Effector memory CD8-positive, alpha-beta T cell (primary cell): ENCODE results near the gene PGM2.
"Not testable (repeated sequence)": the region's sequence is repeated elsewhere in the genome, so short reads cannot be mapped to it uniquely, and the experiment has no call there.

Experiments
- ATAC-seq: fragments of 150-1000 bp; cut with Tn5 transposase; replicated peaks from 2 replicates; pipeline ENCODE4 v1.10.0; 2021; ENCODE audit warnings: mild to moderate bottlenecking, moderate library complexity
- DNase-seq, 3 experiments: peaks; one replicate each; pipeline ENCODE4 v3.0.0; 2021
- H3K27ac Mint-ChIP-seq, 2 donors: one replicate each; pipeline ENCODE4 v1.8.0; 2022; ENCODE audit warnings: mild to moderate bottlenecking in 2 of 2, mixed read lengths in 2 of 2, moderate library complexity in 2 of 2
- H3K27me3 Mint-ChIP-seq, 2 donors: one replicate each; pipeline ENCODE4 v1.8.0; 2022; ENCODE audit warnings: mixed read lengths in 2 of 2
- H3K36me3 Mint-ChIP-seq: one replicate; pipeline ENCODE4 v1.8.0; 2022; ENCODE audit warnings: mild to moderate bottlenecking, moderate library complexity, mixed read lengths; ENCODE audit not compliant: insufficient read depth
- H3K4me1 Mint-ChIP-seq, 2 donors: one replicate each; pipeline ENCODE4 v1.8.0; 2022; ENCODE audit warnings: low read depth in 2 of 2, mixed read lengths in 2 of 2
- H3K4me3 Mint-ChIP-seq, 2 donors: one replicate each; pipeline ENCODE4 v1.8.0; 2022; ENCODE audit warnings: mild to moderate bottlenecking in 2 of 2, mixed read lengths in 2 of 2, moderate library complexity in 2 of 2
- H3K9me3 Mint-ChIP-seq, 2 donors: one replicate each; pipeline ENCODE4 v1.8.0; 2022; ENCODE audit warnings: mixed read lengths in 2 of 2

Gene PGM2

DNA sequence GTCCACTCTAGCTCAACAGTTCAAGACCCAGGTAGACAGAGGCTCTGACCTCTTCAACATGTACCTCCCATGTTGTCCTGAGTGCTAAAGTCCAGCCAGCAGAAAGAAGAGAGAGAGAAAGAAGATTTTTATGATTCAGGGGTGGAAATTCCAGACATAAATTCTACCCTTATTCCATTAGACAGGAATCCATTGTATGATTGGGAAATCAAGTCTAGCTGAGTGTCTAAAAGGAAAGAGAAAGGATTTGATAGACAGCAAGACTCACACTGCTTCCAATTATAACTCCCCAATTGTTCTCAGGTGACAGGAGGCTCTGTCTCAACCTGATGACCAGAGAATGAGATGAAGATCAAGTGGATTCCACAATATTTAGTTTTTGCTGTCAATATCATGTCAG is 27.9 kb upstream of the PGM2 start:
- Mint-ChIP-seq H3K27me3 (peaks cover 10 to 13% of the 10 kb centered on the region in 2 donors), H3K4me1 (no peaks in the 10 kb centered on the region), H3K36me3 (no peaks in the 10 kb centered on the region), H3K9me3 (no peaks in the 10 kb centered on the region), H3K4me3 (no peak overlapping the region), H3K27ac (no peak overlapping the region)
- no peak for ATAC-seq
- DNase-seq = no peak

DNA sequence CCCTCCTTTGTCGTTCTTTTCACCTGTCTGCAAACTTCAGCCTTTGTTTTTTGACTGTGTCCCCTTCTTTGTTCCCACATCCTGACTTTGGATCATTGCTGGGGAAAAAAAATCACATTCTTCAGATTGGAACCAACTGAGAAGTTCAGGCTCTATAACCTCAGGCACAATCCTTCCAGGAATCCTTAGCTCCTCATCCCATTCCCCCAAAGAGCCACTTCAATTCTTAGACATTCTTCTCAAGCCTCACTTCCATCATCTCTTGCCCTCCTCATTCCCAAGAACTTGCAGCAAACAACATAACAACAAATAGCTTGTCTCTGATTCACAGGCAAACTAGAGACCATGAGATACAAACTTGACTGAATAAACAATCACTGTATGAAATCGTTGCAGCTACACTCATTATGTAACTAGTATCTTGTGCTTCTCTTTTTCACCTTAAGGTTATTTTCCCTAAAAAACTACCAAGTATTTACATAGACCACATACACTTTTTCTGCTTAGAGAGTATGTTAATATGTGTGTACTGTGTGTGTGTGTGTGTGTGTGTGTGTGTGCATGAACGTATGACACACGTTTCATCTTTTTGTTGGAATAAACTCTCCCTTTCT is 26.4 kb upstream of the PGM2 start:
- no peak for ATAC-seq
- no peak overlapping the region for H3K27ac Mint-ChIP-seq
- no peaks in the 10 kb centered on the region for H3K36me3 Mint-ChIP-seq
- H3K4me1 Mint-ChIP-seq = no peaks in the 10 kb centered on the region
- no peak for DNase-seq
- H3K27me3 Mint-ChIP-seq = peaks cover 10 to 13% of the 10 kb centered on the region in 2 donors
- H3K9me3 Mint-ChIP-seq = no peaks in the 10 kb centered on the region
- H3K4me3 Mint-ChIP-seq = no peak overlapping the region

DNA sequence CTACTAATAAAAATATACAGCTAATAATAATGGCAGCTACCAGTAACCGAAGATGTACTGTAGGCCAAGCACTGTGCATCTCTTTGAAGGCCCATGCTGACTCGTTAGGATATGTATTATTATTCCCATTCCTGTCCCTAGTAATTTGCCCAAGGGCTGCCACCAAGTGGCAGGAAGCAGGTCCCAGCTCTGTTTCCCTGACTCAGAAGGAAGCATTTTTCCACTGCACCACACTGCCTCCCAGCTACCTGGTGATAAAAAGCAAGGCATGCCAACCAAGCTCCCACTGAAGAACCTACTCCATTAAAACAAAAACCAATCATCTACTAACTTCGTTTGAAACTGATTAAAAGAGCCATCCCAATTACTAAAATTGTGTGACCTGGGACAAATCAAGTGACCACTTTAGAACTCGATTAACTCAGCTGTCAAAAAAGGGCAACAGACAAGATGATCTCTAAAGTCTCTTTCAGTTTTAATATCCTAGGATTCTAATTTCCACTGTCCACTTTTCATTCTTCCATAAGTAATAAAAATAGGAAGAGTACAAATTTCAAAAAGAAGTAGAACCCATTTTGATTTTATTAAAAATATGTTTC is 24.3 kb upstream of the PGM2 start:
- no peaks in the 10 kb centered on the region for H3K36me3 Mint-ChIP-seq
- no peak overlapping the region for H3K27ac Mint-ChIP-seq
- peaks cover 10 to 13% of the 10 kb centered on the region in 2 donors for H3K27me3 Mint-ChIP-seq
- DNase-seq (no peak), ATAC-seq (no peak)
- H3K4me1 Mint-ChIP-seq = no peaks in the 10 kb centered on the region
- no peak overlapping the region for H3K4me3 Mint-ChIP-seq
- no peaks in the 10 kb centered on the region for H3K9me3 Mint-ChIP-seq

DNA sequence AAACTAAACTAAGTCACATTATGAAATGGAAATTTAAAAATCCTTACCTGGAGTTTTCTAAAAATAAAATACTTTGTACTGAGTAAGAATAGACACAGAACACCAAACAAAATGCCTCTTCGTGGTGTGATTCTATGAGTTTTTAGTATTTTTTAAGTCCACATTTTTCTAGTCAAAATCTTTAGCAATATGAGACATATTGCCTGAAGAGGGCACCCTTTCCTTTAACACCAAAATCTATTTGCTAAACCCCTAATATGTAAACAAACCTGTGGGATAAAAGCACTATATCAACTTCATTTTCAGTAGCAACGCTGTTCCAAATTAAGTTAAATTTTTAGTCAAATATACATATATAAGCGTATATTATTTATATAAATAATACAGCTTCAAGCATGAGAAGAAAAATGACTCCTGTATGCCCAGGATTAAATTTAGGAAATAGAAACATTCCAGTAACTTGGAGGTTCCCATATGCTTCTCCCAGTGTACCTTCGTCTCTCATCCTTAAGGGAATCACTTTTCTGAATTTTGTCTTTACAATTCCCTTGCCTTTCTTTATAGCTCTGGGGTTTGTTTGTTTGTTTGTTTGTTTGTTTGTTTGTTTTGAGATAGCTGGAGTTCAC is 23.0 kb upstream of the PGM2 start:
- DNase-seq (peak; percentile 24 to 33 (median 29)), ATAC-seq (peak; percentile 50)
- Mint-ChIP-seq H3K9me3 (no peaks in the 10 kb centered on the region), H3K27me3 (peaks cover 10% of the 10 kb centered on the region in 2 donors), H3K36me3 (no peaks in the 10 kb centered on the region), H3K4me1 (no peaks in the 10 kb centered on the region), H3K4me3 (no peak overlapping the region), H3K27ac (no peak overlapping the region)

DNA sequence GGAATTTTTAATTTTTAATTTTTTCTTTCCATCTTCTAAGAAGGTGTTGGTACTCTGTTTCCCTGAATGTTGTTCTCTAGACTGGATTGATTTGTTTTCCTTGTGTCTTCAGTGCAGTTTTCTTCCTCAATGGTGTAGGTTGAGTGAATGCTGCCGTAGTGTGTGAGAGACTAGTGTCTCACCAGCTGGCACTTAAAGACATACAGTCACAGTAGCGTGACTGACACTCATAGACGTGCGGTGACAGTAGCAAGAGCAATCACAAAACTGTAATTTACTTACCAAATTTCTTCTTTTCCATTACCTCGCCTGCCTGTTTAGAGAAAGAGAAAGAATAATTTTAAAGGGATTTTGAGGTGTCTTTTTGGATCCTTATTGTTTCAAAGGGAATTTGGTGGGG is 21.4 kb upstream of the PGM2 start:
- Mint-ChIP-seq H3K9me3 (no peaks in the 10 kb centered on the region), H3K27me3 (peaks cover under 1 to 4% of the 10 kb centered on the region in 2 donors), H3K4me3 (no peak overlapping the region), H3K27ac (no peak overlapping the region), H3K36me3 (no peaks in the 10 kb centered on the region), H3K4me1 (no peaks in the 10 kb centered on the region)
- ATAC-seq (no peak), DNase-seq (no peak)

DNA sequence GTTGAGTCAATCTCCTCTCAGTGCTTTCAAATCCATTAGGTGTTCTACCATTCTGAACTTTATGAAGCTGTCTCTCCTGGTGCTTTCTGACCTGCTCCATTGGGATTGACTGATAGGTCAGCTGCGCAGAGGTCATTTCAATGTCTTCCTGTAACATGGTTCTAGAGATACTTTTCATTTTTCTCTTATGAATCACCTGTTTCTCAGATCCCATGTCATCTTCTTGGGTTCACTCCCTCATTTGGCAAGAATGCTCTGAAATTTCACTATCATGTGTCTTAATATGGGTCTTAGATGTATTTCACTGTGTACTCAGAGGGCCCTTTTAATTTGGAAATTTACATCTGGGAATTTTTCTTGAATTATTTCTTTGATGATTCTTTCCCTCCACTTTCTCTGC is 13.8 kb upstream of the PGM2 start:
- Mint-ChIP-seq H3K27ac (no peak overlapping the region), H3K9me3 (no peaks in the 10 kb centered on the region), H3K27me3 (no peaks in the 10 kb centered on the region), H3K4me1 (peaks cover 15 to 16% of the 10 kb centered on the region in 2 donors), H3K36me3 (peaks cover 7% of the 10 kb centered on the region), H3K4me3 (no peak overlapping the region)
- DNase-seq (no peak), ATAC-seq (no peak)

DNA sequence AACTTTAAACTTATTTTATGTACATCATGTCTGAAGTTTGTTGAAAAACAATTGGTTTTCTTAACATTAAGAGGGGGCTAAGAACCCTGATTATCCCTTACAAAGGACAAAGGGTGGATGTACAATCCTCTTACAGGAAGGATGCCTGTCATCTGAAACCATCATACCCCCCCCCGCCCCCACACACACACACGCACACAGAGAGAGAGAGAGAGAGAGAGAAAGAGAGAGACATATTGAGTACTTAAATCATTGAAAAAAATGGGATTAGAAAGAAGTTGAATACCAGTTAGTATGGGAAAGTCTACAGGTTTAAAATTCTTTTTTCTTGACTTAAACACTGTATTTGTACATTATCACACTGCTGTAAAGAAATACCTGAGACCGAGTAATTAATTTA is 10.9 kb upstream of the PGM2 start:
- Mint-ChIP-seq H3K4me3 (peak overlapping the region; percentile 67 to 71), H3K4me1 (peaks cover 15 to 16% of the 10 kb centered on the region in 2 donors), H3K27ac (peak overlapping the region; percentile 57 to 90), H3K9me3 (no peaks in the 10 kb centered on the region), H3K36me3 (peaks cover 7% of the 10 kb centered on the region), H3K27me3 (no peaks in the 10 kb centered on the region)
- peak; percentile 10 for ATAC-seq
- no peak for DNase-seq

DNA sequence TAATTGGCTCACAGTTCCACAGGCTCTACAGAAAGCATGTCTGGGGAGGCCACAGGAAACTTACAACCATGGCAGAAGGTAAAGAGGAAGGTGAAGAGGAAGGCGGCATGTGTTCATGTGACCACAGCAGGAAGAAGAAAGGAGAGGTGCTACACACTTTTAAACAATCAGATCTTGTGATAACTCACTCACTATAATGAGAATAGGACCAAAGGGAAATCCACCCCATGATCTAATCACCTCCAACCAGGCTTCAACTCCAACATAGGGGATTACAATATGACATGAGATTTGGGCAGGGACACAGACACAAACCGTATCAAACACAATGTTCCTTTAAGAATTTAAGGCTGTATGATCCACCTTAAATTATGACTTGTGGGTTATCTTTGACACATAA is 10.5 kb upstream of the PGM2 start:
- peaks cover 7% of the 10 kb centered on the region for H3K36me3 Mint-ChIP-seq
- H3K4me1 Mint-ChIP-seq = peaks cover 15 to 16% of the 10 kb centered on the region in 2 donors
- H3K27me3 Mint-ChIP-seq = no peaks in the 10 kb centered on the region
- H3K4me3 Mint-ChIP-seq = peak overlapping the region; percentile 67 to 71
- no peaks in the 10 kb centered on the region for H3K9me3 Mint-ChIP-seq
- ATAC-seq (peak; percentile 88), DNase-seq (peak; percentile 8 to 10 (median 10))
- H3K27ac Mint-ChIP-seq = peak overlapping the region; percentile 57 to 90

DNA sequence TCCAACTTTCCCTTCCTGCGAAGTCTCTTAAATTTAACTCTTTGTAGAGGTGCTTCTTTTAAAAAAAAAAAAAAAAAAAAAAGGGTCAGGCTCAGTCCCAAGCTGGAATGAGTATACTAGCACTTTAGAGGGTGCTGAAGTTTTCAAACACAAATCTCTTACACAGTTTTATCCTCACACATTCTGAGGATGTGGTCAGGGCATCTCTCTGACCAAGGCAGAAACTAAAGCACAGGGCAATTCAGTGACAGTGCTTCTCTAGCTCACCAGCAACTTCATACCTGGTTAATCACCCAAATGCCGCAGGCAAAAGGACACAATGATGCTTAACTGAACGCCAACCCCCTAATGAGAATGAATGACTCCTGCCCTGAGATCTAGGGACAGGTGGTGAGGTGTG is 9.8 kb upstream of the PGM2 start:
- Mint-ChIP-seq H3K4me1 (peaks cover 15 to 16% of the 10 kb centered on the region in 2 donors), H3K36me3 (peaks cover 7% of the 10 kb centered on the region), H3K27ac (peak overlapping the region in 1 of 2 donors; percentile 57), H3K27me3 (no peaks in the 10 kb centered on the region), H3K9me3 (no peaks in the 10 kb centered on the region), H3K4me3 (no peak overlapping the region)
- ATAC-seq (no peak), DNase-seq (no peak)

DNA sequence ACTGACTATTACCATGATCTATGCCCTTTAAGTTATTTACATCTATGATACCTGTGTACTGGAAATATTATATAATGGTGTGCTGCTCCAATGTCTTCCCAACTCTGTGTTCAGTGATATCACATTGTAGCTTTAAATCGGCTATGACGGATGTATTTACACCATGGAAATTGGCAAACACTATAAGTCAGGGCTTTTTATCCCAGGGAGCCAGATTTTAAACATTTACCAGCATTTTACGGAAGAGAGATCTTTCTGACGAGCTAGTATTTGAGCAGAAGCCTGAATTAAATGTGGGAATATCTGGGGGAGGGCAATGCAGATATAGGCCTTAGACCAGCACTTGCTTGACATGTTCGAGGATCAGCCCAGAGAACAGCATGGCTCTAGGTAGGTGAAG is 7.7 kb upstream of the PGM2 start:
- H3K36me3 Mint-ChIP-seq = peaks cover 7% of the 10 kb centered on the region
- no peak overlapping the region for H3K27ac Mint-ChIP-seq
- peaks cover 15 to 19% of the 10 kb centered on the region in 2 donors for H3K4me1 Mint-ChIP-seq
- no peaks in the 10 kb centered on the region for H3K9me3 Mint-ChIP-seq
- H3K27me3 Mint-ChIP-seq = no peaks in the 10 kb centered on the region
- no peak for DNase-seq
- no peak overlapping the region for H3K4me3 Mint-ChIP-seq
- no peak for ATAC-seq

DNA sequence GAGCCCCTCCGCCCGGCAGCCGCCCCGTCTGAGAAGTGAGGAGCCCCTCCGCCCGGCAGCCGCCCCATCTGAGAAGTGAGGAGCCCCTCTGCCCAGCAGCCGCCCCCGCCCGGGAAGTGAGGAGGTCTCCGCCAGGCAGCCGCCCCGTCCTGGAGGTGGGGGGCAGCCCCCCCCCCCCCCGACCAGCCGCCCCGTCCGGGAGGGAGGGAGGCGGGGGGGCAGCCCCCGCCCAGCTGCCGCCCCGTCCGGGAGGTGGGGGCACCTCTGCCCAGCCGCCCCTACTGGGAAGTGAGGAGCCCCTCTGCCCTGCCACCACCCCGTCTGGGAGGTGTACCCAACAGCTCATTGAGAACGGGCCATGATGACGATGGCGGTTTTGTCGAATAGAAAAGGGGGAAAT is 6.0 kb upstream of the PGM2 start:
- not testable (repeated sequence) for H3K9me3 Mint-ChIP-seq, ATAC-seq, H3K27ac Mint-ChIP-seq, H3K27me3 Mint-ChIP-seq, H3K4me3 Mint-ChIP-seq, H3K36me3 Mint-ChIP-seq, DNase-seq
- H3K4me1 Mint-ChIP-seq = peaks cover 15 to 21% of the 10 kb centered on the region in 2 donors

DNA sequence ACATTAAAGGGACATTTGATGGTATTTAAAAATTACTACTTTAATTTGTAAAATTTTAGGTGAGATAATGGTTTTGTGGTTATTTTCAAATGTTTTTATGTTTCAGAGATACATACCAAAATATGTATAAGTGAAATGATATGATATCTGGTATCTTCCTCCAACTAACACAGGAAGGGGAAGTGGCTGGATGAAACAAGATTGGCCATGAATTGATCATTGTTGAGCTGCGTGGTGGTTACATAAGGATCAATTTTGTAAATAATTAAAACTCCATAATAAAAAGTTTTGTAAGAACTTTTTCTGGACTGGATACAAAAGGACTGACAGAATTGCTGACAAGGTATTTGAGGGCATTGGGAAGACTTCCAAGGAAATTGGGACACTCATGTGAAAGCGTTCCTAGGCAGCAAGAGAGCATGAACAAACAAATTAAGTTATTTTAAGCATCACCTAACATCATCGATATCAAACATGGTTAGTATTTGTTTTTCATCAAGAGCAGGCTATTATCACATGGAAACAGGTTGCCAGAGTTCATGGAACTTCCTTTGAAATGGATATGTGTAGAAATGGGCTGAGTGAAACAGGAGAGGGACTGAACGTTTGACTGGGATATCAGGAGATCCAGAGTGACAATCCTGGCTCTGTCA is 4.4 kb upstream of the PGM2 start:
- Mint-ChIP-seq H3K4me1 (peaks cover 8 to 20% of the 10 kb centered on the region in 2 donors), H3K9me3 (no peaks in the 10 kb centered on the region), H3K4me3 (no peak overlapping the region), H3K36me3 (peaks cover 3% of the 10 kb centered on the region), H3K27me3 (no peaks in the 10 kb centered on the region), H3K27ac (no peak overlapping the region)
- no peak for DNase-seq
- no peak for ATAC-seq

DNA sequence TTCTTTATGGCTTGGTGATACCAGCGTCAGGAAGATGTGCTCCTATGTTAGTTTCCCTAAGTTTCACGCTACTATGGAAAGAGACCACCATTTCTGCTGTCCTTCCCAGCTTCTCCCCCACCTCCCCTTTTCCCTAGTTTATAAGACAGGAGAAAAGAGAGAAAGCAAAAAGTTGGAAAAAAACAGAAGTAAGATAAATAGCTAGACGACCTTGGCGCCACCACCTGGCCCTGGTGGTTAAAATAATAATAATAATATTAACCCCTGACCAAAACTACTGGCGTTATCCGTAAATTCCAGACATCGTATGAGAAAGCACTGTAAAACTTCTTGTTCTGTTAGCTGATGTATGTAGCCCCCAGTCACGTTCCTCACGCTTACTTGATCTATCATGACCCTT is 985 bp upstream of the PGM2 start:
- DNase-seq, H3K27me3 Mint-ChIP-seq, H3K9me3 Mint-ChIP-seq, ATAC-seq: not testable (repeated sequence)
- peak overlapping the region; percentile 92 to 98 for H3K4me3 Mint-ChIP-seq
- H3K36me3 Mint-ChIP-seq = peaks cover 12% of the 10 kb centered on the region
- H3K4me1 Mint-ChIP-seq = peaks cover 27 to 33% of the 10 kb centered on the region in 2 donors
- H3K27ac Mint-ChIP-seq = peak overlapping the region; percentile 86 to 98

DNA sequence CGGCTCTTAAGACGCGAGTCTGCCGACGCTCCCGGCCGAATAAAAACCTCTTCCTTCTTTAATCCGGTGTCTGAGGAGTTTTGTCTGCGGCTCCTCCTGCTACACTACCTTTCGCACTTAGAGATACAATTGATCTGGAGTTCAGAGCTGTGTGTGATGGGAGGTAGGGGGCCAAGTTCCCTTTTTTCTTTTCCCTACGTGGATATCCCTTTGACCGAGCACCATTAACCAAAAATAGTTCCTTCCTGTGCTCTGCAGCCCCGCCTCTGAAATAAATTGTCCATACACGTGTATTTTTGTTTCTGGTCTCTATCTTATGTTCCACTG is 555 bp upstream of the PGM2 start:
- DNase-seq (peak in 2 of 3 experiments; percentile 1 to 2), ATAC-seq (peak; percentile 2)
- Mint-ChIP-seq H3K4me3 (peak overlapping the region; percentile 92 to 98), H3K27ac (peak overlapping the region; percentile 86 to 98), H3K4me1 (peaks cover 28 to 33% of the 10 kb centered on the region in 2 donors), H3K27me3 (no peaks in the 10 kb centered on the region), H3K9me3 (no peaks in the 10 kb centered on the region), H3K36me3 (peaks cover 16% of the 10 kb centered on the region)
